Right renal cortex interstitium (tissue), 3 donors: ENCODE data around the gene TTC39C. TPM values are rescaled to one million over a fixed set of nuclear protein-coding genes. Genes with fewer than 3 reads are reported as not detected.

Experiments used
- DNase-seq, 3 donors: peaks; one replicate each; pipeline ENCODE4 v3.0.0-alpha.2; 2013; ENCODE audit warnings: low read depth in 3 of 3, low spot score in 2 of 3
- polyA plus RNA-seq, 3 donors: library from polyadenylated mRNA; unstranded; fragments of 120-200 nt; gene quantifications; one replicate each; pipeline ENCODE4 v1.2.1, GENCODE V29; 2013; ENCODE audit not compliant: insufficient read length in 3 of 3

TTC39C gene
- polyA plus RNA-seq, 3 donors = 6.9 to 9.3 (median 6.9) TPM

DNA sequence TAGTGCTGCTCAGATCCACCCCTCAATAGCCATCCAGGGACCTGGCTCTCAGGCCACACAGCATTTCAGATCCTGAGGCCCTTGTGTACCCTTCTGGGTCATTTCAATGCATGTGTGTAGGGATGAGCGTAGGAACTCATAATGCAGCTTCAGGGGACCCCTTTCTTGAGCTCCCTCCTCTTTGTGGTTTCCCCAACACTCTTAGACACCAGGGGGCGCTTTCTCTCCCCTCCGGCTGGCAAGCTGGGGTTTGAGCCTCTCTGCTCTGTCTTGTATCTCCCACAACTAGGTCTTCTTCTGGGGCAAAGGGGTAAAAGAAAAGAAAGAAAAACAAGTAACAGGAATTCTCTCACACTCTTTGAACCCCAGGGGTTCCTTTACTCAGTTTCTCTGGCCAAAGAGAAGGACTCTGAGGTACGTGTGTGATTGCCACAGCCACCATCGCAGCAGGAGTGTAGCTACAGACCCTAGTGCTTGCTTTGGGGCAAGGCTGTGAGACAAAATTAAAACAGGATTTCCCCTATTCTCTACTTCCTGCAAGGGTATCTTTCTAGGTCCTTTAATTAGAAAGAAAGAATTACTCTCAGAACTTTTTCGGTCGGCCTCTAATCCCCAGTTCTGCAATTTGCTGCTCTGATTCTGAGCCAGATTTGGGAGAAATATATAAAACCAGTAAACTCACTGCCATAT lies 162.3 kb downstream of the TTC39C start:
- DNase-seq = peak in 2 of 3 donors; percentile 8 to 9

DNA sequence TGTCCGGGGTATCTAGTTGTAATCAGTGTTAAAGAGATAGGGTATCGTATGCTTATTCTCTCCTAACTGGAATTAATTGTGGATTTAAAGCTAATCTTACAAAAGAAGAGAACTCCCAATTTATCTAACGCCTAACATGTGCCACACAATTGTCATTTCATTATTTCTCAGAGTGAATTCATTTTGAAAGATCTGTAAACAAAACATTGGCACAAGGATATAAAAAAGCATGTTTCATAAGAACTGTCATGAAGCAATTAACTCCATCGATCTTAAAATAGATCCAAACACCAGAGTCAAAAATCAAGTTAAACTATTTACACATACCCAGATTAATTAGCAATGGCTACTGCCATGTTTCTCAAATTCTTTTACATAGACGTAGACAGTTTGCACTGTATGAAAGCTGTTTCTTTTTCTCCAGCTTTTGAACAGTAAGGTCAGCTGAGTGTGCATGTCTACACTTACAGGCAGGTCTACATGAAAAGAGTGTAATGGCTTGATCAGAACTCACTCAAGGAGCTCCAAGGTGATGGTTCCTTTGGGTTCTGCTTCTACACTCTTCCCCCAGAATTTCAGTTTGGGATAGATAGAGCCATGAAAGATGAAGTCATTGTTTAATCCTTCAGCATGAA lies 163.1 kb downstream of the TTC39C start:
- DNase-seq = no peak

- DNase-seq = no peak
Observed at GRCh38 chr18:24180048-24180447, 165.5 kb downstream of the TTC39C start.

- no peak for DNase-seq
Observed at GRCh38 chr18:24181806-24182205, 167.3 kb downstream of the TTC39C start.

Other genes starting within 250 kb of the TTC39C start
- 1 to 10 TPM; 4.4 to 8.4 (median 4.5) TPM for gene CABYR, start 124.3 kb downstream of the TTC39C start, polyA plus RNA-seq